ENCODE measurements around the gene TMEM92. TPM values are rescaled to one million over a fixed set of nuclear protein-coding genes. Genes with fewer than 3 reads are reported as not detected.

Gene TMEM92
- total RNA-seq, 1 donor, result 0.09 TPM

- peak; percentile 72 for DNase-seq (ENCODE audit: low read depth)
- H3K4me3 ChIP-seq (ENCODE audit: low read depth, low read length), result peak overlapping the region; percentile 66
Measured at GRCh38 chr17:50289278-50289677, 15.0 kb downstream of the TMEM92 start.

GRCh38 chr17:50289991-50290702 is 15.9 kb downstream of the TMEM92 start:
- TF ChIP-seq CTCF (IDR thresholded peaks at IDR 0.05; ENCODE audit: insufficient read depth, low read length), result no peak
- peak overlapping the region; percentile 66 for H3K4me3 ChIP-seq (ENCODE audit: low read depth, low read length)

More at GRCh38 chr17:50289278-50289677, 15.0 kb downstream of the TMEM92 start:
- TF ChIP-seq CTCF (IDR thresholded peaks at IDR 0.05; ENCODE audit: insufficient read depth, low read length), result no peak

GRCh38 chr17:50290933-50291332 is 16.7 kb downstream of the TMEM92 start:
- TF ChIP-seq CTCF (IDR thresholded peaks at IDR 0.05; ENCODE audit: insufficient read depth, low read length), result no peak
- DNase-seq (ENCODE audit: low read depth), result peak; percentile 22
- H3K4me3 ChIP-seq (ENCODE audit: low read depth, low read length), result no peak overlapping the region

More at GRCh38 chr17:50289991-50290702, 15.9 kb downstream of the TMEM92 start:
- DNase-seq (ENCODE audit: low read depth), result peak; percentile 99

GRCh38 chr17:50292465-50292864 is 18.2 kb downstream of the TMEM92 start:
- H3K4me3 ChIP-seq (ENCODE audit: low read depth, low read length), result no peak overlapping the region
- TF ChIP-seq CTCF (IDR thresholded peaks at IDR 0.05; ENCODE audit: insufficient read depth, low read length), result no peak
- no peak for DNase-seq (ENCODE audit: low read depth)

- no peak overlapping the region for H3K4me3 ChIP-seq (ENCODE audit: low read depth, low read length)
- DNase-seq (ENCODE audit: low read depth), result no peak
- no peak for TF ChIP-seq CTCF (IDR thresholded peaks at IDR 0.05; ENCODE audit: insufficient read depth, low read length)
Measured at GRCh38 chr17:50295021-50295420, 20.8 kb downstream of the TMEM92 start.

GRCh38 chr17:50297407-50297865 is 23.2 kb downstream of the TMEM92 start:
- DNase-seq (ENCODE audit: low read depth), result peak; percentile 69
- H3K4me3 ChIP-seq (ENCODE audit: low read depth, low read length), result no peak overlapping the region
- peak; percentile 96 for TF ChIP-seq CTCF (IDR thresholded peaks at IDR 0.05; ENCODE audit: insufficient read depth, low read length)

Data from fibroblast of the aortic adventitia (primary cell).